GM19395 (cell line): ENCODE data around the gene PFKL.
"Not testable (repeated sequence)": the region's sequence is repeated elsewhere in the genome, so short reads cannot be mapped to it uniquely, and the experiment has no call there.

Experiments
- ATAC-seq: cut with Tn5 transposase; IDR thresholded peaks from one replicate; pipeline ENCODE4 v1.9.1; 2021; ENCODE audit warnings: mild to moderate bottlenecking, moderate library complexity; ENCODE audit not compliant: unreplicated experiment

Gene PFKL

GRCh38 chr21:44337941-44338895, 38.4 kb downstream of the PFKL start:
- no peak for ATAC-seq

- ATAC-seq, result peak; percentile 83
Observed at GRCh38 chr21:44338971-44339910, 39.4 kb downstream of the PFKL start, which contains the start of gene CFAP410. Gene CFAP410, minus strand, starts transcription at chr21:44339390. Its CDS starts 196 bp downstream, at chr21:44339194.

GRCh38 chr21:44341726-44342458, 42.0 kb downstream of the PFKL start:
- not testable (repeated sequence) for ATAC-seq

- ATAC-seq, result not testable (repeated sequence)
Observed at GRCh38 chr21:44342981-44343380, 43.1 kb downstream of the PFKL start.

GRCh38 chr21:44344541-44345183, 44.8 kb downstream of the PFKL start:
- no peak for ATAC-seq

- no peak for ATAC-seq
Observed at GRCh38 chr21:44345495-44345894, 45.6 kb downstream of the PFKL start.

- no peak for ATAC-seq
Observed at GRCh38 chr21:44347911-44348451, 48.1 kb downstream of the PFKL start.

- no peak for ATAC-seq
Observed at GRCh38 chr21:44348861-44349260, 49.0 kb downstream of the PFKL start.

GRCh38 chr21:44349416-44349846, 49.6 kb downstream of the PFKL start:
- no peak for ATAC-seq

- ATAC-seq, result no peak
Observed at GRCh38 chr21:44349847-44350772, 50.3 kb downstream of the PFKL start.

- no peak for ATAC-seq
Observed at GRCh38 chr21:44350773-44351481, 51.1 kb downstream of the PFKL start.

GRCh38 chr21:44351535-44352252, 51.8 kb downstream of the PFKL start:
- ATAC-seq, result no peak

GRCh38 chr21:44352253-44352860, 52.5 kb downstream of the PFKL start:
- ATAC-seq, result no peak

- ATAC-seq, result peak; percentile 60
Observed at GRCh38 chr21:44353191-44353970, 53.5 kb downstream of the PFKL start, which contains the start of gene TRPM2. Gene TRPM2, plus strand, starts transcription at chr21:44353621. Its CDS starts 80 bp downstream, at chr21:44353701.

GRCh38 chr21:44354001-44354405, 54.1 kb downstream of the PFKL start:
- ATAC-seq, result no peak
